ENCODE measurements around the gene TMA7B. TPM values are rescaled to one million over a fixed set of nuclear protein-coding genes. Genes with fewer than 3 reads are reported as not detected.
"Not testable (repeated sequence)": the region's sequence is repeated elsewhere in the genome, so short reads cannot be mapped to it uniquely, and the experiment has no call there.

The TMA7B gene
- total RNA-seq, 2 donors from 2014 or later, result 0.20 TPM; not detected in 1

DNA sequence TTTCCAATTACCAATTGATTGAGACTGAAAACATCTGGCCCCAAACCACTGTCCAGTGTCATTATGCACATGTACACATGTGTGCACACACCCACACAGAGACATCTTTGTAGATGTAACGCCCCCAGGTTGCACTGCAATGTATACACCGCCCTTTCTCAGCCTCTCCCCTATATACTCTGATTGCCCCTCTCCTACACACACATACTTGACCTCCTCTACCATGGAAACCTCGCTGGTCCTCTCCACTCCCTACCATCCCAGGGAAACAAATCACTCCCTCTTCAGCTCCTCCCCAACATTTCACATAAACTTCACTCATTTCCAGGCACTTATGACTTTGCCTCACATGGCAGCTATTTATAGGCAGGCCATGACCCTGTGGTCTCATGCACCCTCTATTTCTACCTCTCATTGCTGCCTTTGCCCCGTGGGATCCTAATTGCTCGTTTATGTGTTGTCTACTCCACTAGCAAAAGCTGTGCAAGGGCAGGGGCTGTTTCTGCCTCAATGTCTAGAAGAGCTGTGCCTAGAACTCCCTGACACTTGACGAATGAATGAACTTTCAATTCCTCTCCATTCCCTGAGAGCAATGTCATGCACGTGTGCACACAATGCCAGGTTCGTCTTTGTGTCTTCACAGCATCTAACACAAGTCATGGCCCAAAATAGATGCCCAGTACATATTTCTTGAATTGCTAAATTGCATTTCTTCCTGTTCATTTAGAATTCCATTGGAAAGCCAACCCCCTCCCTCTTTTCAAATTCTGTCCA, 10.0 kb upstream of the TMA7B start:
- Histone ChIP-seq H3K4me1 (no peaks in the 10 kb centered on the region), H3K27ac (no peak overlapping the region), H3K9me3 (no peaks in the 10 kb centered on the region), H3K36me3 (no peaks in the 10 kb centered on the region), H3K4me3 (no peak overlapping the region), H3K9ac (ENCODE audit: low read depth in 2 of 2, low read length in 2 of 2) (no peak overlapping the region), H3K27me3 (no peaks in the 10 kb centered on the region)
- intact Hi-C loops (cut with DNase I), result no loop called here
- no peak for DNase-seq
- TF ChIP-seq, protein P1, sequence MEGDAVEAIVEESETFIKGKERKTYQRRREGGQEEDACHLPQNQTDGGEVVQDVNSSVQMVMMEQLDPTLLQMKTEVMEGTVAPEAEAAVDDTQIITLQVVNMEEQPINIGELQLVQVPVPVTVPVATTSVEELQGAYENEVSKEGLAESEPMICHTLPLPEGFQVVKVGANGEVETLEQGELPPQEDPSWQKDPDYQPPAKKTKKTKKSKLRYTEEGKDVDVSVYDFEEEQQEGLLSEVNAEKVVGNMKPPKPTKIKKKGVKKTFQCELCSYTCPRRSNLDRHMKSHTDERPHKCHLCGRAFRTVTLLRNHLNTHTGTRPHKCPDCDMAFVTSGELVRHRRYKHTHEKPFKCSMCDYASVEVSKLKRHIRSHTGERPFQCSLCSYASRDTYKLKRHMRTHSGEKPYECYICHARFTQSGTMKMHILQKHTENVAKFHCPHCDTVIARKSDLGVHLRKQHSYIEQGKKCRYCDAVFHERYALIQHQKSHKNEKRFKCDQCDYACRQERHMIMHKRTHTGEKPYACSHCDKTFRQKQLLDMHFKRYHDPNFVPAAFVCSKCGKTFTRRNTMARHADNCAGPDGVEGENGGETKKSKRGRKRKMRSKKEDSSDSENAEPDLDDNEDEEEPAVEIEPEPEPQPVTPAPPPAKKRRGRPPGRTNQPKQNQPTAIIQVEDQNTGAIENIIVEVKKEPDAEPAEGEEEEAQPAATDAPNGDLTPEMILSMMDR (IDR thresholded peaks at IDR 0.05), result no peak

DNA sequence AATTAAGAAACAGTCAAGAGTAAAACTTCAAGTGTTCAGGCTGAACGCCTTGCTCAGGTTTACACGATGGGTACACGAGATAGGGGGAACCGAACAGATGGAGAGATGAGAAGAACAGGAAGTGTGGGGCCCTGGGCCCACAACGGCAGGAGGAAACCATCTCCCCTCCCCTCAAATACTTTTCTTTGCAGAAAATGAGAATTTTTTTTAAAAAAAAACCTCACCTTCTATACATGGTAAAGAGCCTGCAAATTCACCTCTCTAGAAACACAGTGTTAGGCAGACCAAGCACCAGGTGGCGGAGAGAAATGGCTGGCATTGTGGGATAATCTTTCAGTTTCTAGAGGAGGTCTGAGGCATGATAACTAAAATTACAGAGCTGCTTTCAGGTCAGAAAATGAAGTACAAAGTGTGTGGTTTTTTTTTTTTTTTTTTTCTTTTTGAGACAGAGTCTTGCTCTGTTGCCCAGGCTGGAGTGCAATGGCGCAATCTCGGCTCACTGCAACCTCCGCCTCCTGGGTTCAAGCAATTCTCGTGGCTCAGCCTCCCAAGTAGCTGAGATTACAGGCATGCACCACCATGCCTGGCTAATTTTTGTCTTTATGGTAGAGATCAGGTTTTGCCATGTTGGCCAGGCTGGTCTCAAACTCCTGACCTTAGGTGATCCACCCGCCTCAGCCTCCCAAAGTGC, 8.4 kb upstream of the TMA7B start:
- H3K36me3 ChIP-seq; H3K27me3 ChIP-seq; DNase-seq; H3K9ac ChIP-seq (ENCODE audit: low read depth in 2 of 2, low read length in 2 of 2); H3K9me3 ChIP-seq; H3K27ac ChIP-seq; H3K4me1 ChIP-seq; intact Hi-C loops (cut with DNase I); H3K4me3 ChIP-seq: not testable (repeated sequence)

DNA sequence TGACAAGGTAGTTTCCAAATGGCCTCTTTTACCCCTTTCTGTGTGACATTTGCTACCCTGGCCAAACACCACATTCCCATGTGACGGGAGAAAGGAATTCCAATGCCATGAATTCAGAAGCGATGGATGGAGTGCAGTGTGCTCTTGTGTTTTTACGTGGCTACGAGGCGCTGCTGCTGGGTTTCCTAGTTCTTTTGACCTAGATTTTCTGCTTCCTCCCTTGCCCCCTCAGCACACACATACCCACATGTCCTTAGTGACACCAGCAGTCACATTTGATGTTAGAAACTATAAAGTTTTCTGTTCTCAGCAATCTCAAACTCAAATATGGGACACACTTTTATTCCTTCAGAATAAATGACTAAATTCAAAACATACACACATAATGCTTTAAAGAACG, 7.8 kb upstream of the TMA7B start:
- no peak overlapping the region for H3K27ac ChIP-seq
- no peak for DNase-seq
- no peaks in the 10 kb centered on the region for H3K27me3 ChIP-seq
- TF ChIP-seq, protein P1 (IDR thresholded peaks at IDR 0.05), result no peak
- H3K36me3 ChIP-seq, result no peaks in the 10 kb centered on the region
- intact Hi-C loops (cut with DNase I), result no loop called here
- H3K9me3 ChIP-seq, result no peaks in the 10 kb centered on the region
- no peak overlapping the region for H3K4me3 ChIP-seq
- H3K4me1 ChIP-seq, result no peaks in the 10 kb centered on the region
- H3K9ac ChIP-seq (ENCODE audit: low read depth in 2 of 2, low read length in 2 of 2), result no peak overlapping the region

DNA sequence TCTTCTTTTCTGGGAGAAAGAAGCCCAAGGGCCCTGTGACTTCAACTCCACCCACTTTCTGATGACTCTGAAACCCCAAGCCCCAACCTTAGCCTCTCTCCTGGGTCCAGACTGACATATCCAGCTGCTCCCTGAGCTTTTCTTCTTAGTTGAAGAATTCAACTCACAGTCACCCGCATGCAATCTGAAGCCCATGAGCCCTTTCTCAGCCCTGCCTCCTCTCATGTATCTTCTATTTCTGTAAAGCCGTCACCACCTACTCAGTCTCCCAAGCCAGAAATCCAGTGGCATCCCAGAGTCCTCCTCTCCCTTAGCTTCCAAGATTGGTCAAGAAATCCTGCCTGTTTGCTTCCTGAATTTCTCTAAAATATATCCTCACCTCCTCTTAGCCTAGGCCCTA, 7.1 kb upstream of the TMA7B start:
- TF ChIP-seq, protein P1 (IDR thresholded peaks at IDR 0.05), result no peak
- Histone ChIP-seq H3K27me3 (no peaks in the 10 kb centered on the region), H3K9ac (ENCODE audit: low read depth in 2 of 2, low read length in 2 of 2) (no peak overlapping the region), H3K4me1 (no peaks in the 10 kb centered on the region), H3K9me3 (no peaks in the 10 kb centered on the region), H3K4me3 (no peak overlapping the region), H3K36me3 (no peaks in the 10 kb centered on the region), H3K27ac (no peak overlapping the region)
- intact Hi-C loops (cut with DNase I), result no loop called here
- DNase-seq, result no peak

DNA sequence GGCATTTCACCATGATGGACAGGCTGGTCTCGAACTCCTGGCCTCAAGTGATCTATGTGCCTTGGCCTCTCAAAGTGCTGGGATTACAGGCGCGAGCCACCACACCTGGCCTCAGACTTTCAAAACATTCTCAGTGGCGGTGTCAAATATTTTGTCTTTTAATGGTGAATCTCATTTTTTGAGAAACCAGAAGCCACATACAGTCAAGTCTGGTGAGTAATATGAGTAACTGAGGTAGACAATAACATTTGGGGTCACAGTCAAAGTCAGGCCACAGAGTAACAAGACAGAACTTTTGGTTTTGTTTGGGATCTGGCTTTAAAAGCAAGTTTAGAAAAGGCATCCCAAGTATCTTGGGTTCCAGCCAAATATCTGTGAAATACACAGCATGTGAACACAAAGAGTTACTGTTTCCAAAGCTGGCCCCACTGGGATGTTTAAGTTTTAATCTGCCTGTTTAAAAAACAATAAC, 5.6 kb upstream of the TMA7B start:
- Histone ChIP-seq H3K27me3 (no peaks in the 10 kb centered on the region), H3K36me3 (no peaks in the 10 kb centered on the region), H3K4me3 (no peak overlapping the region), H3K4me1 (no peaks in the 10 kb centered on the region), H3K9me3 (no peaks in the 10 kb centered on the region), H3K9ac (ENCODE audit: low read depth in 2 of 2, low read length in 2 of 2) (no peak overlapping the region), H3K27ac (no peak overlapping the region)
- intact Hi-C loops (cut with DNase I), result no loop called here
- TF ChIP-seq, protein P1 (IDR thresholded peaks at IDR 0.05), result no peak
- no peak for DNase-seq

DNA sequence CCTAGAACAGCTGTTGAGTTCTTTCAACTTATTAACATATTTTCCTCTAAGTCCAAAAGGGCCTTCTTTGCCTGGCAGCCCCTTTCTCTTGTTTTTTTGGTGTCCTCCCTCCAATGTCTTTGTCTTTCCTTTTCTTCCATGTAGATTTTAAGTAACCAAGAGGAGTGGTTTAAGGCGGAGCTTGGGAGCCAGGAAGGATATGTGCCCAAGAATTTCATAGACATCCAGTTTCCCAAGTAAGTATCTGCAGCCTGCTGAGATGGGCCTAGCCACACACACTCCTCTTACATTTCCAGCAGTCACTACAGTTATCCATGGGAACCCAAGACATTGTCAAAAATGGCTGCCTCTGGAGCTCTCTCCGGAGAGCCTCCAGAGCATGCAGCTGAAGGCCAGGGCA, 4.5 kb upstream of the TMA7B start:
- no peaks in the 10 kb centered on the region for H3K9me3 ChIP-seq
- TF ChIP-seq, protein P1 (IDR thresholded peaks at IDR 0.05), result no peak
- no peaks in the 10 kb centered on the region for H3K4me1 ChIP-seq
- intact Hi-C loops (cut with DNase I), result no loop called here
- no peak overlapping the region for H3K9ac ChIP-seq (ENCODE audit: low read depth in 2 of 2, low read length in 2 of 2)
- H3K4me3 ChIP-seq, result no peak overlapping the region
- no peak for DNase-seq
- H3K36me3 ChIP-seq, result no peaks in the 10 kb centered on the region
- H3K27ac ChIP-seq, result no peak overlapping the region
- H3K27me3 ChIP-seq, result no peaks in the 10 kb centered on the region

All from colonic mucosa (tissue), 4 donors.